Peyer's patch (tissue), 4 donors: ENCODE data around the gene GAS6. TPM values are rescaled to one million over a fixed set of nuclear protein-coding genes. Genes with fewer than 3 reads are reported as not detected.

Experiments
- DNase-seq, 3 donors: peaks; one replicate each; pipeline ENCODE4 v3.0.0-alpha.2; 2017 to 2019
- H3K27ac ChIP-seq, 4 donors: fragments of 200-600 bp; sonication (generic); one replicate each; pipeline ENCODE4 v1.5.1; 2016 to 2019
- H3K27me3 ChIP-seq, 2 donors: fragments of 200-600 bp; sonication (generic); one replicate each; pipeline ENCODE4 v1.5.1; 2019
- H3K36me3 ChIP-seq, 3 donors: fragments of 200-600 bp; sonication (generic); one replicate each; pipeline ENCODE4 v1.5.1; 2016 to 2019
- H3K4me1 ChIP-seq, 4 donors: fragments of 200-600 bp; sonication (generic); one replicate each; pipeline ENCODE4 v1.5.1; 2016 to 2019
- H3K4me3 ChIP-seq, 4 donors: fragments of 200-600 bp; sonication (generic); 1 replicate in 3 of 4; 2 replicates in 1 of 4; pipeline ENCODE4 v1.5.1; 2016 to 2019; ENCODE audit warnings: mild to moderate bottlenecking in 1 of 4
- H3K9me3 ChIP-seq, 4 donors: fragments of 200-600 bp; sonication (generic); one replicate each; pipeline ENCODE4 v1.5.1; 2016 to 2019; ENCODE audit warnings: mild to moderate bottlenecking in 1 of 4
- POLR2A ChIP-seq, 2 donors: fragments of 450-650 bp; IDR thresholded peaks; one replicate each; pipeline ENCODE4 v1.5.1; 2017; ENCODE audit warnings: antibody characterized with exemption in 2 of 2, mild to moderate bottlenecking in 2 of 2, moderate library complexity in 2 of 2
- total RNA-seq, 4 donors: library from RNA; depleted of rRNA; stranded (reverse); fragments of >200 nt; gene quantifications; one replicate each; pipeline ENCODE4 v1.1.0, GENCODE V29; 2016
- TF ChIP-seq, protein P1 (sequence below), 6 experiments: fragments of 450-650 bp in 4 of 6; fragments of 200-600 bp in 2 of 6; sonication (generic) in 1 of 6; IDR thresholded peaks; one replicate each; pipeline ENCODE4 v1.5.1; 2017 to 2019; ENCODE audit warnings: antibody characterized with exemption in 6 of 6, mild to moderate bottlenecking in 3 of 6, moderate library complexity in 1 of 6

Gene GAS6
- total RNA-seq, 4 donors from 2014 or later = 132 to 226 (median 154) TPM

DNA sequence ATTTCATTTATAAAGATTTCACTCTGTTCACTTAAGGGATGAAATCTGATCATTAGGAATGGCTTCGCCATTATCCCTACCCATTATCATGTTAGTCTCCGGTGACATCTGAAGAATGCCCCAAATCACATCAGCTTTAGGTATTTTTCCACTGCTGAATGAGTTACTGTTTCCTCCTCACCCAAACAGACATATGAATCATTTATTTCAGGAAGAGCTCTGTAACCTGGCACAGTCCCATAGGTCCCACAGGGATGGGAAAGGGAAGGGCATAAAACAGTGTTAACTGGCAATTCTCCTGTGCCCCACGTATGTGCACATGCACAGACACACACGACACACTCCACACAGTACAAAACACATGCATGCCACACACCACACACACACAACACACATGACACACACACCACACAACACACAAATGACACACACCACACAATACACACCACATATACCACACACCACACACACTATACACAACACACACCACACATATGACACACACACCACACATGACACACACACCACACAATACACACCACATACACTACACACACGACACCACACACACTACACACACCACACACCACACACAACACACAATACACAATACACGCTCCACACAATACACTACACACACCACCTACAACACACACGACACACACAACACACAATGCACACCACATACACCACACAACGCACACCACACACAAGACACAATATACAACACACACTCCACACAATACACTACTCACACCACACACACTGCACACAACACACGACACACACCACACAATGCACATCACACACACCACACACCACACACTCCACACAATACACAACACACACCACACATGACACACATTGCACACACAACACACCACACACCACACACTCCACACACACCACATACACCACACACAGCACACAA, 89.4 kb downstream of the GAS6 start:
- peak in 1 of 3 donors; percentile 22 for DNase-seq
- Histone ChIP-seq H3K36me3 (no peaks in the 10 kb centered on the region), H3K27me3 (no peaks in the 10 kb centered on the region), H3K9me3 (no peaks in the 10 kb centered on the region), H3K27ac (no peak overlapping the region), H3K4me1 (no peaks in the 10 kb centered on the region), H3K4me3 (no peak overlapping the region)
- TF ChIP-seq, protein P1, sequence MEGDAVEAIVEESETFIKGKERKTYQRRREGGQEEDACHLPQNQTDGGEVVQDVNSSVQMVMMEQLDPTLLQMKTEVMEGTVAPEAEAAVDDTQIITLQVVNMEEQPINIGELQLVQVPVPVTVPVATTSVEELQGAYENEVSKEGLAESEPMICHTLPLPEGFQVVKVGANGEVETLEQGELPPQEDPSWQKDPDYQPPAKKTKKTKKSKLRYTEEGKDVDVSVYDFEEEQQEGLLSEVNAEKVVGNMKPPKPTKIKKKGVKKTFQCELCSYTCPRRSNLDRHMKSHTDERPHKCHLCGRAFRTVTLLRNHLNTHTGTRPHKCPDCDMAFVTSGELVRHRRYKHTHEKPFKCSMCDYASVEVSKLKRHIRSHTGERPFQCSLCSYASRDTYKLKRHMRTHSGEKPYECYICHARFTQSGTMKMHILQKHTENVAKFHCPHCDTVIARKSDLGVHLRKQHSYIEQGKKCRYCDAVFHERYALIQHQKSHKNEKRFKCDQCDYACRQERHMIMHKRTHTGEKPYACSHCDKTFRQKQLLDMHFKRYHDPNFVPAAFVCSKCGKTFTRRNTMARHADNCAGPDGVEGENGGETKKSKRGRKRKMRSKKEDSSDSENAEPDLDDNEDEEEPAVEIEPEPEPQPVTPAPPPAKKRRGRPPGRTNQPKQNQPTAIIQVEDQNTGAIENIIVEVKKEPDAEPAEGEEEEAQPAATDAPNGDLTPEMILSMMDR (IDR thresholded peaks at IDR 0.05) = no peak
- no peak for TF ChIP-seq POLR2A (IDR thresholded peaks at IDR 0.05)

DNA sequence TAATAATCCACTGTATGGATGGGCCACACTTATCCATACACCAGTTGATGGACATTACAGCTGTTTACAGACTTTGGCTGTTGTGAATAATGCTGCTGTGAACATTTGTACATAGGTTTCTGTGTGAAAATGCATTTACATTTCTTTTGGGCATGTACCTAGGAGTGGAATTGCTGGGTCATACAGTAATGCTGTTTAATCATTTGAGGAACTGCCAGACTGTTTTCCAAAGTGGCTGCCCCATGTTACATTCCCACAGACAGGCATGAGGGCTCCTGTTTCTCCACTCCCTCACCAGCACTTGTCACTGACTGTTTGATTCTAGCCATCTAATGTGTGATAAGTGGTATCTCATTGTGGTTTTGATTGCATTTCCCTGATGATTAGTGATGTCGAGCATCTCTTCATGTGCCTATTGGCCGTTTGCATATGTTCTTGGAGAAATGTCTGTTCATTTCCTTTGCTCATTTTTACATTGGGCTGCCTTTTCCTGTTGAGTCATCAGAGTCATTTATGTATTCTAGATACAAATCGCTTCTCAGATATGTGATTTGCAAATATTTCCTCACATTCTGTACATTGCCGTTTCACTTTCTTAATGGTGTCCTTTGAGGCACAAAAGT, 92.1 kb downstream of the GAS6 start:
- H3K36me3 ChIP-seq = no peaks in the 10 kb centered on the region
- no peaks in the 10 kb centered on the region for H3K27me3 ChIP-seq
- no peak overlapping the region for H3K4me3 ChIP-seq
- no peak overlapping the region for H3K27ac ChIP-seq
- peak in 1 of 3 donors; percentile 2 for DNase-seq
- no peaks in the 10 kb centered on the region for H3K4me1 ChIP-seq
- TF ChIP-seq POLR2A (IDR thresholded peaks at IDR 0.05) = no peak
- TF ChIP-seq, protein P1 (IDR thresholded peaks at IDR 0.05) = no peak
- no peaks in the 10 kb centered on the region for H3K9me3 ChIP-seq

DNA sequence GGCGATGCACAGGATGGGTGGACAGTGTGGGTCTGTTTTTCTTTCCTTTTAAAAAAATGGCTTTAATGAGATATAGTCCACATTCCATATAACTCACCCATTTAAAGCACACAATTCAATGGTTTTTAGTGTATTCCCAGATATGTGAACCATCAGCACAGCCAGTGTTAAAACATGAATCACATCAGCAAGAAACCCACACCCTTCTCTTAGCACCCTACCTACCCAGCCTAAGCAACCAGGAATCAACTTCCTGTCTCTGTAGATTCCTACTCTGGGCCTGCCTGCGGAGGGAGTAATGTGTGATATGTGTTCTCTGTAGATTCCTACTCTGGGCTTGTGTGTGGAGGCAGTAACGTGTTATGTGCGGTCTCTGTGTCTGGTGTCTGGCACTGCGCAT, 92.9 kb downstream of the GAS6 start:
- Histone ChIP-seq H3K27ac (no peak overlapping the region), H3K4me3 (no peak overlapping the region), H3K4me1 (no peaks in the 10 kb centered on the region), H3K27me3 (no peaks in the 10 kb centered on the region), H3K9me3 (no peaks in the 10 kb centered on the region), H3K36me3 (no peaks in the 10 kb centered on the region)
- TF ChIP-seq, protein P1 (IDR thresholded peaks at IDR 0.05) = no peak
- TF ChIP-seq POLR2A (IDR thresholded peaks at IDR 0.05) = no peak
- peak in 1 of 3 donors; percentile 10 for DNase-seq

Other genes with a start within 250 kb of the GAS6 start
- gene ATP4B, start 205.9 kb downstream of the GAS6 start, total RNA-seq = not detected
- gene GRK1, start 196.9 kb downstream of the GAS6 start, total RNA-seq = 1 to 10 TPM in 1 of 4 donors, under 1 TPM in 1, not detected in 2; 0.88 to 1.7 TPM
- gene TMEM255B, start 104.8 kb downstream of the GAS6 start, total RNA-seq = 10 to 100 TPM in 1 of 4 donors, 1 to 10 TPM in 2, not detected in 1; 1.8 to 17.3 (median 3.5) TPM
- gene C13orf46, start 110.0 kb upstream of the GAS6 start, total RNA-seq = under 1 TPM in 2 of 4 donors, not detected in 2; 0.35 to 0.83 TPM